HG03045 (cell line): Measurements from ENCODE around the gene CDSN.
"Not testable (repeated sequence)": the region's sequence is repeated elsewhere in the genome, so short reads cannot be mapped to it uniquely, and the experiment has no call there.

Source experiments
- ATAC-seq: cut with Tn5 transposase; IDR thresholded peaks from one replicate; pipeline ENCODE4 v1.9.1; 2021; ENCODE audit warnings: mild to moderate bottlenecking, moderate library complexity; ENCODE audit not compliant: unreplicated experiment

The CDSN gene

GRCh38 chr6:31120151-31120915 lies at the start of gene CDSN:
CDSN (minus strand) TSS chr6:31120446; CDS start chr6:31120419, 27 bp downstream.
- no peak for ATAC-seq

- no peak for ATAC-seq
These were observed 49.0 kb upstream of the CDSN start for GRCh38 chr6:31169123-31169857.

GRCh38 chr6:31168606-31169005 lies 48.4 kb upstream of the CDSN start:
- ATAC-seq = no peak

GRCh38 chr6:31165986-31166385 lies 45.7 kb upstream of the CDSN start:
- ATAC-seq = no peak

GRCh38 chr6:31165064-31165832 lies 45.0 kb upstream of the CDSN start:
- peak; percentile 62 for ATAC-seq

- ATAC-seq = not testable (repeated sequence)
These were observed 44.3 kb upstream of the CDSN start for GRCh38 chr6:31164475-31165063.

- no peak for ATAC-seq
These were observed 43.7 kb upstream of the CDSN start for GRCh38 chr6:31163922-31164321.

GRCh38 chr6:31162463-31163165 lies 42.4 kb upstream of the CDSN start:
- no peak for ATAC-seq

GRCh38 chr6:31161216-31162126 lies 41.2 kb upstream of the CDSN start:
- no peak for ATAC-seq

GRCh38 chr6:31158863-31159855 lies 38.9 kb upstream of the CDSN start:
- no peak for ATAC-seq

GRCh38 chr6:31158140-31158862 lies 38.1 kb upstream of the CDSN start, which contains the start of gene TCF19:
TCF19 (plus strand) TSS chr6:31158589; CDS start chr6:31159470, 881 bp downstream.
- ATAC-seq = peak; percentile 84

GRCh38 chr6:31157513-31158139 lies 37.4 kb upstream of the CDSN start, which contains the start of gene CCHCR1:
CCHCR1 (minus strand) TSS chr6:31157802; CDS start chr6:31157600, 202 bp downstream.
- ATAC-seq = no peak

- ATAC-seq = no peak
These were observed 36.4 kb upstream of the CDSN start for GRCh38 chr6:31156641-31157040.

GRCh38 chr6:31154436-31154835 lies 34.2 kb upstream of the CDSN start:
- ATAC-seq = no peak

GRCh38 chr6:31152781-31153180 lies 32.5 kb upstream of the CDSN start:
- ATAC-seq = no peak

- ATAC-seq = no peak
These were observed 29.7 kb upstream of the CDSN start for GRCh38 chr6:31149827-31150447.
